HCT116 (cell line): ENCODE measurements around the gene ZNF438. TPM values are rescaled to one million over a fixed set of nuclear protein-coding genes. Genes with fewer than 3 reads are reported as not detected.

ENCODE experiments used
- ATAC-seq: fragments of 200-7000 bp; cut with Tn5 transposase; 2 replicates; pipeline ENCODE4 v1.9.1; 2020; ENCODE audit warnings: mild to moderate bottlenecking, moderate library complexity
- BruUV-seq: library from RNA; stranded (reverse); fragments of 400-500 nt; replicated peaks from 2 replicates; lab custom pipeline; 2021; lab: Mats Ljungman, UMichigan
- CTCF ChIA-PET: fragments of 300-600 bp; sonication (Branson Sonifier 250); formaldehyde crosslinking; loops from one replicate; lab custom pipeline; 2021; ENCODE audit warnings: antibody characterized with exemption; lab: Charles Lee
- POLR2A ChIA-PET: fragments of 300-600, 350-600 bp; sonication (Branson Sonifier 250); formaldehyde crosslinking; loops from one replicate; lab custom pipeline; 2021; ENCODE audit warnings: antibody characterized with exemption; lab: Charles Lee
- RAD21 ChIA-PET, 2 experiments: fragments of 300-600 bp; sonication (Branson Sonifier 250); formaldehyde crosslinking; loops; one replicate each; lab custom pipeline; 2023; ENCODE audit warnings: low total read pairs in 2 of 2; ENCODE audit not compliant: uncharacterized antibody in 2 of 2, unreplicated experiment in 2 of 2, low non-redundant PET in 1 of 2; lab: Charles Lee
- DNase-seq: peaks from one replicate; pipeline ENCODE4 v3.0.0-alpha.2; 2010; ENCODE audit warnings: low read depth, low spot score
- H2AFZ ChIP-seq: fragments of 200-600 bp; shearing (Covaris generic), sonication (generic); 2 replicates; pipeline ENCODE4 v1.6.1; 2017; ENCODE audit warnings: low read depth, mixed run types, mixed read lengths, antibody characterized with exemption, low read length; ENCODE audit not compliant: poor library complexity, severe bottlenecking
- H3K27ac ChIP-seq: 2 replicates; pipeline ENCODE4 v1.5.1; 2012; ENCODE audit warnings: low read depth, low read length
- H3K27me3 ChIP-seq: fragments of 200-600 bp; sonication (generic); 2 replicates; pipeline ENCODE4 v1.6.1; 2016; ENCODE audit warnings: mixed run types, low read length, mixed read lengths; ENCODE audit not compliant: insufficient read depth
- H3K36me3 ChIP-seq, 2 experiments: fragments of 200-500 bp in 1 of 2; fragments of 200-600 bp in 1 of 2; sonication (Bioruptor generic) in 1 of 2; sonication (generic) in 1 of 2; 2 replicates each; pipeline versions ENCODE4 v1.5.1 to v1.6.1; 2014 to 2016; ENCODE audit warnings: low read length in 2 of 2, inconsistent platforms in 1 of 2, mixed read lengths in 1 of 2, mixed run types in 1 of 2; ENCODE audit not compliant: insufficient read depth in 2 of 2, control insufficient read depth in 1 of 2
- H3K4me1 ChIP-seq, 2 experiments: fragments of 200-600 bp in 1 of 2; sonication (generic) in 1 of 2; 2 replicates each; pipeline versions ENCODE4 v1.5.1 to v1.6.1; 2012 to 2017; ENCODE audit warnings: low read length in 2 of 2, inconsistent platforms in 1 of 2, mild to moderate bottlenecking in 1 of 2, mixed read lengths in 1 of 2, mixed run types in 1 of 2, moderate library complexity in 1 of 2; ENCODE audit not compliant: insufficient read depth in 2 of 2, control insufficient read depth in 1 of 2
- H3K4me2 ChIP-seq: fragments of 200-600 bp; sonication (generic); 2 replicates; pipeline ENCODE4 v1.6.1; 2017; ENCODE audit warnings: mixed run types, low read length, mixed read lengths
- H3K4me3 ChIP-seq, 2 experiments: fragments of 200-600 bp in 1 of 2; sonication (generic) in 1 of 2; replicated peaks in 1 of 2; 2 replicates each; pipeline ENCODE4 v1.5.1; 2011 to 2016; ENCODE audit warnings: low read length in 2 of 2, control low read depth in 1 of 2, low read depth in 1 of 2, mild to moderate bottlenecking in 1 of 2, mixed read lengths in 1 of 2, mixed run types in 1 of 2
- H3K79me2 ChIP-seq: fragments of 200-600 bp; sonication (generic); 2 replicates; pipeline ENCODE4 v1.6.1; 2017; ENCODE audit warnings: mild to moderate bottlenecking, mixed run types, low read length, moderate library complexity, mixed read lengths; ENCODE audit not compliant: insufficient read depth
- H3K9ac ChIP-seq: fragments of 200-600 bp; sonication (generic); 2 replicates; pipeline ENCODE4 v1.6.1; 2016; ENCODE audit warnings: low read length, mixed read lengths
- H3K9me2 ChIP-seq: fragments of 200-600 bp; sonication (generic), shearing (Covaris generic); 2 replicates; pipeline ENCODE4 v1.6.1; 2017; ENCODE audit warnings: mixed run types, mild to moderate bottlenecking, moderate library complexity; ENCODE audit not compliant: insufficient read depth
- H3K9me3 ChIP-seq, 2 experiments: fragments of 200-500 bp in 1 of 2; fragments of 200-600 bp in 1 of 2; sonication (Bioruptor generic) in 1 of 2; sonication (generic) in 1 of 2; 2 replicates each; pipeline ENCODE4 v1.6.1; 2014 to 2017; ENCODE audit warnings: low read length in 2 of 2, mixed read lengths in 2 of 2, inconsistent platforms in 1 of 2, low read depth in 1 of 2, mild to moderate bottlenecking in 1 of 2, mixed run types in 1 of 2, moderate library complexity in 1 of 2; ENCODE audit not compliant: control insufficient read depth in 1 of 2, insufficient read depth in 1 of 2
- H4K20me1 ChIP-seq: fragments of 200-600 bp; sonication (generic), shearing (Covaris generic); 2 replicates; pipeline ENCODE4 v1.6.1; 2017; ENCODE audit warnings: mixed run types, mild to moderate bottlenecking, moderate library complexity; ENCODE audit not compliant: insufficient read depth
- ATF3 ChIP-seq: IDR thresholded peaks from 2 replicates; pipeline ENCODE4 v1.6.1; 2012
- CTCF ChIP-seq, 3 experiments: fragments of 200-600 bp in 1 of 3; sonication (generic) in 1 of 3; IDR thresholded peaks in 2 of 3; conservative IDR thresholded peaks in 1 of 3; 2 replicates each; pipeline ENCODE4 v1.5.1; 2012 to 2017; ENCODE audit warnings: low read depth in 2 of 3, low read length in 2 of 3, antibody characterized with exemption in 1 of 3, borderline replicate concordance in 1 of 3, control low read depth in 1 of 3, mild to moderate bottlenecking in 1 of 3, mixed read lengths in 1 of 3, mixed run types in 1 of 3, moderate library complexity in 1 of 3; ENCODE audit not compliant: insufficient read depth in 1 of 3
- JUND ChIP-seq: IDR thresholded peaks from 2 replicates; pipeline ENCODE4 v1.6.1; 2012
- POLR2A ChIP-seq: IDR thresholded peaks from 2 replicates; pipeline ENCODE4 v1.7.0; 2011; ENCODE audit warnings: borderline replicate concordance; ENCODE audit not compliant: insufficient read depth, insufficient read length; ENCODE audit errors: extremely low read depth
- RAD21 ChIP-seq: IDR thresholded peaks from 2 replicates; pipeline ENCODE4 v1.6.1; 2012; ENCODE audit warnings: low read depth, mild to moderate bottlenecking
- REST ChIP-seq: IDR thresholded peaks from 2 replicates; pipeline ENCODE4 v1.6.1; 2012; ENCODE audit warnings: low read depth
- SP1 ChIP-seq: IDR thresholded peaks from 2 replicates; pipeline ENCODE4 v1.6.1; 2012; ENCODE audit warnings: low read depth
- ZNF274 ChIP-seq: fragments of 200-500 bp; sonication (Bioruptor generic); IDR thresholded peaks from 2 replicates; pipeline ENCODE4 v1.6.1; 2014; ENCODE audit warnings: mild to moderate bottlenecking, low read depth, low read length, inconsistent platforms
- intact Hi-C: fragments of 100-400 bp; cut with micrococcal nuclease; formaldehyde crosslinking; loops from 2 replicates; pipeline ENCODE4 v1.10.0; 2022
- total RNA-seq: library from RNA; stranded (reverse); gene quantifications from one replicate; pipeline ENCODE4 v1.2.1, GENCODE V29; 2021; ENCODE audit not compliant: unreplicated experiment

ZNF438 gene
- total RNA-seq, 1 experiment from 2014 or later: 3.3 TPM

- Histone ChIP-seq H2AFZ (no peak overlapping the region), H3K79me2 (no peaks in the 10 kb centered on the region), H3K36me3 (no peaks in the 10 kb centered on the region), H3K9me2 (no peaks in the 10 kb centered on the region), H4K20me1 (no peaks in the 10 kb centered on the region), H3K27ac (no peak overlapping the region), H3K27me3 (no peaks in the 10 kb centered on the region), H3K9me3 (no peaks in the 10 kb centered on the region), H3K4me2 (no peak overlapping the region), H3K4me1 (no peaks in the 10 kb centered on the region), H3K4me3 (no peak overlapping the region), H3K9ac (no peak overlapping the region)
- ChIA-PET POLR2A (no interaction called here), CTCF (no interaction called here), RAD21 (no interaction called here)
- intact Hi-C loops: no loop called here
- no TSS peak for BruUV-seq
- DNase-seq: no peak
- no peak for ATAC-seq
- TF ChIP-seq SP1 (no peak), ZNF274 (no peak), REST (no peak), RAD21 (no peak), ATF3 (no peak), CTCF (IDR thresholded peaks at IDR 0.05 in 2 of 3, conservative IDR thresholded peaks at IDR 0.05 in 1 of 3; ENCODE audit: borderline replicate concordance in 1 of 3, insufficient read depth in 1 of 3, low read depth in 2 of 3, low read length in 2 of 3) (no peak), JUND (no peak), POLR2A (no peak)
Measured at GRCh38 chr10:30840395-30841050, 191.1 kb downstream of the ZNF438 start.
